Measurements from ENCODE around the gene ERCC6L2.

Gene ERCC6L2

DNA sequence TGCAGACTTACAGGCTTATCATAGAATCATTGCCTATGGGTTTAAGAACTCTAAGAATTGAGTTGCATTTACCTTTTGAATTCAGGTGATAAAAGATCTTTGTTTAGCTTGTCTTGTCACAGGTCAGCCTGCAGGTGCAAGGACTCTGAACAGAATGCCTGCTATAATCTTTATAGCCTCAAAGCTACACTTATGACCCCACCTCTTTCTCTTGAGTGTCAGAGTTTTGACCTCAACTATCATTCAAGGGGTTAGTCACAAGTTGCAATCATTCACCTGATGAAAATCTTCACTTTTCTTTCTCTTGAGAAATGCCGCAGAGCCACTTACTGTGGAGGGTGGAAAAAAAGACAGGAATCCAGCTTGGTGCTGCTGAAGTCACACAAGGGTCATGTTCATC is 49.5 kb downstream of the ERCC6L2 start:
- no peak for DNase-seq

DNA sequence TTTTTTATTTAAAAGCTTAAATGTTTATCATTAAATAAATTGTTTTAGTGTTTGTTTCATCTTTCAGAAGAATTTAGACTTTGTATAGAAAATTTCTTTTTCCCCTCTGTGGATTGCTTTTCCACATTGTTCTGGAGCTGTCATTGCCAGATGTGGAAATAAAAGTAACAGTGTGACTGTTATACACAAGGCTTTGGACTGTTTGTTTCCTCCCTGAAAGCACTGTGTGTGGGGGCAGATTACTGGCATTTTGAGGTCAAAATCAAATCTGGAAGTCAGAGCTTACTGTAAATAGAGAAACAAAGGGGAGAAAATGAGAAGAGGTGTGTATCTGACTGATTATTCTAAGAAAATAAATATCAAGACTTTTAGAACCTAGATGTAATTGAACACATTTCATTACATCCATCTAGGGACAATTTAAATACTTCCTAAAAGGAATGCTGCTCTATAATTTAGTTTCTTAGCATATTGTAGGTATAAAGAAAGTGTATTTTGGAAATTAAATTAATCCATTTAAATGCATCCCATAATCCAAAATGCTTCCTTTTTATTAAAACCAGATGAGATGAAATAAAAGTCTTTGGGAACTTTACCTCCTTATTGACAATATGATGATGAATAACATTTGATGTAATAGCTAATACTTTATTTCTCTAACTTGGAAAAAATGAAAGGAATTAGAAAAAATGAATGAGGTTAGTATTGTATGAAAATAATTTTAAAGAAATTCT is 51.9 kb downstream of the ERCC6L2 start:
- no peak for DNase-seq

GRCh38 chr9:95930277-95930676 is 54.8 kb downstream of the ERCC6L2 start:
- DNase-seq: no peak

DNA sequence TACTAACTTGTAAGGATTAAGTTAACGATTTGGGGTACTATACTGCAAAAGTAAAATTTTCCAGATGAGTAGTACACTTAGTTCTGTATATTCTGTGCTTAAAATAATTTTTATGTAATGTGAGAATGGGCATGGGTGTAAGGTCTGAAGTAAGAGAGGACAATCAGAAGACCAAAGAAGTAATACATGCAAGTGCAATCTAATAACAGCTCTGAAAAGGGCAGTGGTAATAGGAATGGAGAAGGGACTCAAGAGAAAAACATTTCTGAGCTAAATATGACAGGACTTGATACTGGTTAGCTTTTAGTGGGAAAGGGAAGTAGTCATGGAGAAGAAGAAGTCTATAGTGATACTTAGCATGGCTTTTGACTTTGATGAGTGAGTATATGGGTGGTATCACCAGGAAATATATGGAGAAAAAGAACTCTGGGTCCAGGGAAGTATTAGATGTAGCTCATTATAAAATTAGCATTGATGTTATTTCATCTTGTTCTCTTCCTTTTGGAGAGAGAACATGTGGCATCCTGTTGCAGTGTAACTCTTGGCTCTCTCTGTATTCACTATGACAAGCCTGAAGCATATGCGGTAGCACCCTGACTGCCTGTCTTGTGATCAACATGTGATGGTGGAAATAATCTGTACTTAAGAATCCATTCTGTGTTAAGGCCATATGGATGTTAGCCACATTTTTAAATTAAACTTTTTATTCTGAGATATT is 60.5 kb downstream of the ERCC6L2 start:
- no peak for DNase-seq

- DNase-seq: no peak
Observed at GRCh38 chr9:95936579-95937075, 61.1 kb downstream of the ERCC6L2 start.

DNA sequence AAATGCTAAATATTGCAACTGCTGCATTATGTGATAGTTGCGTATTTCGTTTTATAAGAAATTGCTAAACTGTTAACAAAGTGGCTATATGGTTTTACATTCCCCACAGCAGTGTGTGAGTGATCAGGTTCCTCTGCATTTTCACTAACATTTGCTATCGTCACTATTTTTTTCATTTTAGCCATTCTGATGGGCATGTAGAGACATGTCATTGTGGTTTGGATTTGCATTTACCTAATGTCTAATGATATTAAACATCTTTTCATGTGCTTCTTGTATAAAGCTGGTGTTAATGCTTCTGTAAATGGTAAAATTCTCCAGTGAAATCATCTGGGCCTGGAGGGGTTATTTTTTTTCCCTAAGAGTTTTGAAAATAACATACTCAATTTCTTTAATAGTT is 61.6 kb downstream of the ERCC6L2 start:
- DNase-seq: no peak

DNA sequence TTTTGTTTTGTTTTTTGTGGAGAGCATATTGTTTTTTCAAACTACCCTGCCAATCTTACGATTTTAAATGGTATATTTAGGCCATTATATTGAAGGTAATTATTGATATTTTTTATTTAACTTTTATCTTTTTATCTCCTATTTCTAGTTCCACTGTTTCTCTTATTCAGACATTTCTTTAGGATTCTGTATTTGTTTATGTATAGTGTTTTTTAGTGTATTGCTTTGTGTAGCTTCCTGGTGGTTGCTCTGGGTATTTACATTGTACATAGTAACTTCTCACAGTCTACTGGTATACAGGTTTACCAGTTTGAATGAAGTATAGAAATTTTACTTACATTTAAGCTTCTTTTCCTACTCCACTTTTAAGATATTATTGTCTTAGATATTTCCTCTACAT is 63.2 kb downstream of the ERCC6L2 start:
- no peak for DNase-seq

- no peak for DNase-seq
Observed at GRCh38 chr9:95939472-95939871, 64.0 kb downstream of the ERCC6L2 start.

DNA sequence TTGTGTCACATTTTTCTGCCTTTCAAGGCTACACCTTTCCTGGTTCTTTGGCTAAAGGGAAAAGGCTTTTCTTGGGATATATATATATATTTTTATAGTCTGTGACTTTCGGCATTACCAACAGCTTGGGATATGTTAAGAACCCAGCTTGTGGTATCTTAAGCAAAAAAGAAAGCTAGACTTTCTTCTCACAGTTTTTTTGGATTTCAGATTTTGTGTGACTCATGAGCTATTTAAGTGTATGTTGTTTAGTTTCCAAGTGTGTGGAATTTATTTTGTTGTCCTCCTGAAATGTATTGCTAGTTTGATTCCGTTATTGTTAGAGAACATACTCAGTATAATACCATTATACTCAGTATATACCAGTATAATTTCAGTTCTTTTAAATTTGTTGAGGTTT is 64.8 kb downstream of the ERCC6L2 start:
- DNase-seq: no peak

DNA sequence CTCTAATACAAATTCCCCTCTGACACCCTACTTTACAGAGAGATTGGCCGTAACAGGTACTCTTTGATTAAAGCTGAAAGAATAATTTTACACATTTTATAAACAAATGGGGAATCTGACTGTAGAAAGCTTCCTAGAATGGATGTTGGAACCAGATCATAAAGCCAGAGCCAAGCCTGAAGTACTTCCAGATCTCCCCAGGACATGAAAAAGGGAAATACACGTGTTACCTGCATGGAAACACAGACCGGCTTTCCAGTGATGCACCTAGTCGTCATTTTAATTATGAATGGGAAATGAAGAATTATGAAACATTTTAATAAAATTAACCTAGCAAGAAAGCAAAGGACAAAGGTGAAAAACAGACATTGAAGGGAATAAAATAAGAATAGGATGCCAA is 66.5 kb downstream of the ERCC6L2 start:
- no peak for DNase-seq

DNA sequence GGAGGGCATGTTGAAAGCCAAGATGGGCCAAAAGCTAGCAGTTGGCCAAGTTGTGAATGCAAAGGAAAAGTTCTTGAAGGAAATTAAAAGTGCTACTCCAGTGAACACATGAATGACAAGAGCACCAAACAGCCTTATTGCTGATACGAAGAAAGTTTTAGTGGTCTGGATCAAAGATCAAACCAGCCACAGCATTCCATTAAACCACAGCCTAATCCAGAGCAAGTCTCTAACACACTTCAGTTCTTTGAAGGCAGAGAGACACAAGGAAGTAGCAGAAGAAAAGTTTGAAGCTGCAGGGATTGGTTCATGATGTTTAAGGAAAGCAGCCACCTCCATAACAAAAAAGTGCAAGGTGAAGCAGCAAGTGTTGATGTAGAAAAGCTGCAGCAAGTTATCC is 71.6 kb downstream of the ERCC6L2 start:
- no peak for DNase-seq

DNA sequence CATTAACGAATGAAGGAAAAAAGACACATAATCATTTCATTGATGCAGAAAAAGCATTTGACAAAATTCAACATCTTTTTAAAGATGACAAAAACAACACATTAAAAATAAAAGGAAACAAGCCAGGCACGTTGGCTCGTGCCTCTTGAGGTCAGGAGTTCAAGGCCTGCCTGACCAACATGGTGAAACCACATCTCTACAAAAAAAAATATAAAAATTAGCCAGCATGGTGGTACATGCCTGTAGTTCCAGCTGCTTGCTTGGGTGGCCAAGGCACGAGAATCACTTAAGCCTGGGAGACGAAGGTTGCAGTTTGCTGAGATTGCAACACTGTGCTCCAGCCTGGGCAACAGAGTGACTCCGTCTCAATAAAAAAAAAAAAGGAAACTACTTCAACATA is 77.0 kb downstream of the ERCC6L2 start:
- no peak for DNase-seq

DNA sequence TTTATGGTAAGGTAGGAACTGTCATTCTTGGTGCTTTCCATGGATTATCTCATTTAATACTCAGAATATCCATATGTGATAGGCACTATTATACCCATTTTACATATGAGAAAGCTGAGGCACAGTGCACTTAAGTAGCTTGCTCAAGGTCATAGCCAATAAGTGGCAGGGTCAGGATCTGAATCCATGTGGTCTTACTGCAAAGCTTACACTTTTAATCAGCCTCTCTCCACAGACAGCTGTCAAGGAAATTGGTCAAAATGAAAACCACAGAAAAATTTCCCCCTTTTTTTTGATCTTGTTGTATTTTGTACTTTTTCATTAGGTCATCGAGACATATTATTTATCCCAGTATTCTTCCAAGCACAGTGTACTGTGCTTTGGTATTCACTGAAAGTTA is 78.5 kb downstream of the ERCC6L2 start:
- no peak for DNase-seq

GRCh38 chr9:95954940-95955339 is 79.4 kb downstream of the ERCC6L2 start:
- DNase-seq: no peak

GRCh38 chr9:95962936-95963335 is 87.4 kb downstream of the ERCC6L2 start:
- no peak for DNase-seq

GRCh38 chr9:95963659-95964058 is 88.2 kb downstream of the ERCC6L2 start:
- DNase-seq: no peak

- DNase-seq: no peak
Observed at GRCh38 chr9:95966306-95966705, 90.8 kb downstream of the ERCC6L2 start.

- DNase-seq: no peak
Observed at GRCh38 chr9:95970317-95970716, 94.8 kb downstream of the ERCC6L2 start.

DNA sequence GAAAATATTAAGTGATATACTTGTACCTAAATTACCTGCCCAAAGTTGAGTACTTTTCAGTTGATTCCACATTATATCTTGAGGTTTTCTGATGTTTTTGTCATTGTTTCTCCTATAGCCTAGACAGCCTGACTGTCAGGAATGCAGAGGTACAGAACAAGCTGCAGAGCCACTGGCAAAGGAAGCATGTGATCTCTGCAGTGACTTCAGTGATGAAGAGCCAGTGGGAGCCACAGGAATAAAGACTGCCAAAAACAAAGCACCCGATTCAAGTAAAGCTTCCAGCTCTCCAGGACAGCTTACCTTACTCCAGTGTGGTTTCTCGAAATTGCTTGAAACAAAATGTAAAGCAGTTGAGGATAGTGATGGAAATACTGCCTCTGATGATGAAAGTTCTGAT is 96.3 kb downstream of the ERCC6L2 start:
- DNase-seq: no peak

DNA sequence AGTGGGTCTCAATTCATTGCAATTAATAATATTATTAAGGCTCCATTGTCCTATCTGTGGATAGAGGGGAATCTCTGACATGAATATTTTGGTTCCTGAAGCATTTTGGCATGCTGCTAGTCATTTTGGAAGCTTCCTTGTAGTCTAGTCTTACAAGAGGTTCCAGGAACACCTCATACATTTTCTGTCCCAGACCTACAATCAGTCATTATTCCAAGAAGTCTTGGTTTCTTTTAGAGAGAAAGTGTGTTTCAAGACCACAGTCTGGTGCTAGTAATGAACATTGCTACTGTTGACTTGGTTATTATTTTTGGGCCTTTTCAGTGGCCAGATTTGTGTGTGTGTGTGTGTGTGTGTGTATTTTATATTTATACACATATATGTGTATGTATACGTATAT is 98.9 kb downstream of the ERCC6L2 start:
- DNase-seq: no peak

DNA sequence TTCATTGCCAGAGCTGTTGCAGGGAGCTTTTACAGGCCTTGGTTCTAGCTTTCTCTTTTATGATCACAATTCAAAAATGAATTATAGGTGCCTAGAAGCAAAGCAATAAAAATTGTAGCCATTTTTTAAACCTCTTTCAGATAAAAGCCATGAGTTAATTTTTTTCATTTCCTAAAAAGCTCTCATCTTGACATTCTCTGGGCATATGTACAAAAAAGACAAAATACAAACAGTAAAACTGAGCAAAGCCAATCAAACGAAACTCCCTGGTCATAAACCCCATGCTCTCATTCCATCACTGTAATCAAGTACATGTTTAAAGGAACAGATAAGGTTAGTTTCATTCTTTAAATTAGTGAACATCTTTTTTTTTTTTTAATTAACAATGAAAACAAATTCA is 101.9 kb downstream of the ERCC6L2 start:
- DNase-seq: no peak

DNA sequence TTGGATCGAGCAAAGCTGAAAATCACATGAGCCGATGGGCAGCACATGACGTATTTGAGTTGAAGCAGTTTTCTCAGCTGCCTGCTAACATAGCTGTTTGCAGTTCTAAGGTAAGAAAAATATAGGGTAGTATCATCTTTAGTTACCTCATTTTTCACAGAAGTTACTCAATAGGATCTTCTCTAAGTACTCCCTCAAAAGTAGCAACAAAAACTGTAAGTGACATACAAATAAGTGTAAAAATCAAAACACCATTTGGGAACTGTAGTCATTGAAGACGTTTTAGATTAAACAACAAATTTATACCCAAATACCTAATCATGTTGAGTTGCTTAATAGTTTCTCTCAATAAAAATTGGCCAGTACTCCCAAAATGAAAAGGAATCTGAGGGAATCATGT is 102.6 kb downstream of the ERCC6L2 start:
- DNase-seq: no peak

GRCh38 chr9:95979446-95979845 is 104.0 kb downstream of the ERCC6L2 start:
- DNase-seq: no peak

GRCh38 chr9:95980262-95981125 is 105.0 kb downstream of the ERCC6L2 start:
- DNase-seq: peak; percentile 50

All from fibroblast of skin of right quadriceps (primary cell).